Sigmoid colon (tissue), 4 donors: ENCODE data around the gene HSPA6.
"Not testable (repeated sequence)": the region's sequence is repeated elsewhere in the genome, so short reads cannot be mapped to it uniquely, and the experiment has no call there.

Source experiments
- CTCF ChIP-seq, 4 experiments: fragments of 450-650 bp in 3 of 4; fragments of 200-600 bp in 1 of 4; IDR thresholded peaks; one replicate each; pipeline ENCODE4 v1.5.1; 2016 to 2019; ENCODE audit warnings: antibody characterized with exemption in 4 of 4, mild to moderate bottlenecking in 3 of 4, moderate library complexity in 2 of 4
- EP300 ChIP-seq, 4 donors: sonication (generic); formaldehyde crosslinking; IDR thresholded peaks; one replicate each; pipeline ENCODE4 v1.6.1; 2017; ENCODE audit warnings: antibody characterized with exemption in 4 of 4
- POLR2A ChIP-seq, 2 donors: fragments of 450-650 bp; IDR thresholded peaks; one replicate each; pipeline ENCODE4 v1.6.1; 2016; ENCODE audit warnings: antibody characterized with exemption in 2 of 2, mild to moderate bottlenecking in 2 of 2, moderate library complexity in 2 of 2

- not testable (repeated sequence) for TF ChIP-seq POLR2A, CTCF, EP300 (IDR thresholded peaks at IDR 0.05)
These were observed 47.4 kb downstream of the HSPA6 start for GRCh38 chr1:161571703-161572102.
